Activated CD4-positive, CD25-positive, alpha-beta regulatory T cell treated with anti-CD3 and anti-CD28 coated beads, Interleukin-2, amount 50 U/mL, for 24 hours (primary cell): ENCODE data around the gene MGMT.
"Not testable (repeated sequence)": the region's sequence is repeated elsewhere in the genome, so short reads cannot be mapped to it uniquely, and the experiment has no call there.

ENCODE experiments used
- ATAC-seq, 2 donors: fragments of 150-1000 bp; cut with Tn5 transposase; one replicate each; pipeline ENCODE4 v1.10.0; 2021; ENCODE audit warnings: mild to moderate bottlenecking in 1 of 2, moderate library complexity in 1 of 2

MGMT gene

GRCh38 chr10:129466703-129467358 lies at the start of gene MGMT:
Gene MGMT, plus strand, starts transcription at chr10:129467241.
- peak; percentile 94 to 95 for ATAC-seq

GRCh38 chr10:129417870-129418269 lies 49.2 kb upstream of the MGMT start:
- ATAC-seq, result no peak

- ATAC-seq, result no peak
These were observed 48.4 kb upstream of the MGMT start for GRCh38 chr10:129418496-129419225.

GRCh38 chr10:129419397-129419796 lies 47.6 kb upstream of the MGMT start:
- ATAC-seq, result no peak

GRCh38 chr10:129421399-129422010 lies 45.5 kb upstream of the MGMT start:
- no peak for ATAC-seq

- ATAC-seq, result no peak
These were observed 42.1 kb upstream of the MGMT start for GRCh38 chr10:129424978-129425377.

- ATAC-seq, result no peak
These were observed 40.4 kb upstream of the MGMT start for GRCh38 chr10:129426606-129427005.

- no peak for ATAC-seq
These were observed 33.8 kb upstream of the MGMT start for GRCh38 chr10:129433266-129433665.

GRCh38 chr10:129435724-129436123 lies 31.3 kb upstream of the MGMT start:
- ATAC-seq, result not testable (repeated sequence)

- ATAC-seq, result no peak
These were observed 29.0 kb upstream of the MGMT start for GRCh38 chr10:129438024-129438423.

- no peak for ATAC-seq
These were observed 26.8 kb upstream of the MGMT start for GRCh38 chr10:129440247-129440646.

- no peak for ATAC-seq
These were observed 26.2 kb upstream of the MGMT start for GRCh38 chr10:129440722-129441316.

- no peak for ATAC-seq
These were observed 25.6 kb upstream of the MGMT start for GRCh38 chr10:129441372-129442009.

GRCh38 chr10:129442866-129443265 lies 24.2 kb upstream of the MGMT start:
- no peak for ATAC-seq

- ATAC-seq, result no peak
These were observed 22.7 kb upstream of the MGMT start for GRCh38 chr10:129444359-129444758.

GRCh38 chr10:129445436-129446182 lies 21.4 kb upstream of the MGMT start:
- no peak for ATAC-seq

- ATAC-seq, result no peak
These were observed 20.9 kb upstream of the MGMT start for GRCh38 chr10:129446183-129446581.

GRCh38 chr10:129447486-129447885 lies 19.6 kb upstream of the MGMT start:
- no peak for ATAC-seq

- ATAC-seq, result no peak
These were observed 19.0 kb upstream of the MGMT start for GRCh38 chr10:129448086-129448485.

- no peak for ATAC-seq
These were observed 18.5 kb upstream of the MGMT start for GRCh38 chr10:129448539-129448938.

GRCh38 chr10:129449893-129450292 lies 17.1 kb upstream of the MGMT start:
- no peak for ATAC-seq

- no peak for ATAC-seq
These were observed 16.6 kb upstream of the MGMT start for GRCh38 chr10:129450391-129450790.
